ENCODE measurements around the gene S100A8.
"Not testable (repeated sequence)": the region's sequence is repeated elsewhere in the genome, so short reads cannot be mapped to it uniquely, and the experiment has no call there.

The S100A8 gene

GRCh38 chr1:153360592-153361479, 30.0 kb downstream of the S100A8 start:
- no peak for DNase-seq

- DNase-seq: no peak
Measured at GRCh38 chr1:153360190-153360589, 30.7 kb downstream of the S100A8 start.

- no peak for DNase-seq
Measured at GRCh38 chr1:153359241-153359640, 31.6 kb downstream of the S100A8 start.

- DNase-seq: no peak
Measured at GRCh38 chr1:153358691-153358975, 32.2 kb downstream of the S100A8 start.

GRCh38 chr1:153357853-153358690, 32.8 kb downstream of the S100A8 start, which contains the start of gene S100A9:
TSS of gene S100A9 (plus strand) at chr1:153357854. CDS start at chr1:153358284, 430 bp downstream.
- DNase-seq: no peak

- no peak for DNase-seq
Measured at GRCh38 chr1:153357076-153357852, 33.6 kb downstream of the S100A8 start.

GRCh38 chr1:153356392-153357075, 34.3 kb downstream of the S100A8 start:
- DNase-seq: no peak

GRCh38 chr1:153355445-153356071, 35.3 kb downstream of the S100A8 start:
- DNase-seq: peak; percentile 76

- no peak for DNase-seq
Measured at GRCh38 chr1:153354515-153355193, 36.2 kb downstream of the S100A8 start.

GRCh38 chr1:153353226-153353947, 37.5 kb downstream of the S100A8 start:
- DNase-seq: peak; percentile 34

GRCh38 chr1:153352523-153352922, 38.4 kb downstream of the S100A8 start:
- peak; percentile 87 for DNase-seq

- no peak for DNase-seq
Measured at GRCh38 chr1:153350321-153350957, 40.4 kb downstream of the S100A8 start.

- no peak for DNase-seq
Measured at GRCh38 chr1:153349363-153350320, 41.2 kb downstream of the S100A8 start.

GRCh38 chr1:153348511-153349362, 42.1 kb downstream of the S100A8 start, which contains the start of gene PGLYRP4:
TSS of gene PGLYRP4 (minus strand) at chr1:153348841. CDS start at chr1:153347932, 909 bp downstream.
- no peak for DNase-seq

GRCh38 chr1:153347856-153348255, 43.0 kb downstream of the S100A8 start:
- DNase-seq: no peak

GRCh38 chr1:153347049-153347448, 43.8 kb downstream of the S100A8 start:
- not testable (repeated sequence) for DNase-seq

- DNase-seq: peak; percentile 95
Measured at GRCh38 chr1:153346077-153346723, 44.7 kb downstream of the S100A8 start.
